22Rv1 (cell line): Measurements from ENCODE around the gene CASK.

Source experiments
- ZFX ChIP-seq: fragments of 450-650 bp; IDR thresholded peaks from 2 replicates; pipeline ENCODE4 v1.6.1; 2017; ENCODE audit warnings: antibody characterized with exemption, borderline replicate concordance
- TF ChIP-seq, protein P1 (sequence below): fragments of 450-650 bp; IDR thresholded peaks from 2 replicates; pipeline ENCODE4 v1.5.1; 2017; ENCODE audit warnings: mild to moderate bottlenecking

DNA sequence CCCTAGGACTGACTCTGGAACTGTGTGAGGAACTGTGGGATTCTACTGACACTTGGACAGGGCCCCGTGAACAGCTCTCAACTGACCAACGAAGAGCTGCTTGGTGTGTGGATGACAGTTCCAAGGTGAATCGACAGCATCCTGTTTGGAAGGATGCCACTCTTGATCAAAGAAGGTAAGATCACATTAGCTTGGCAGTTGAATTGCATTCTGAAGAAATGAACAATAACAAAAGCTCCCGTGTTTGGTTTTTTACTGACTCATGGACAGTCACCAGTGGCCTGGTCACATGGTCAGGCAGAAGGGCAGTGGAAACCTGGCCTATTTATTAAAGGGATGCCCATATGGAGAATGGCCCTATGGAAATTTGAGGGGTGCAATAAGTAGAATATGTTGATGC lies 267.7 kb downstream of the CASK start:
- TF ChIP-seq, protein P1, sequence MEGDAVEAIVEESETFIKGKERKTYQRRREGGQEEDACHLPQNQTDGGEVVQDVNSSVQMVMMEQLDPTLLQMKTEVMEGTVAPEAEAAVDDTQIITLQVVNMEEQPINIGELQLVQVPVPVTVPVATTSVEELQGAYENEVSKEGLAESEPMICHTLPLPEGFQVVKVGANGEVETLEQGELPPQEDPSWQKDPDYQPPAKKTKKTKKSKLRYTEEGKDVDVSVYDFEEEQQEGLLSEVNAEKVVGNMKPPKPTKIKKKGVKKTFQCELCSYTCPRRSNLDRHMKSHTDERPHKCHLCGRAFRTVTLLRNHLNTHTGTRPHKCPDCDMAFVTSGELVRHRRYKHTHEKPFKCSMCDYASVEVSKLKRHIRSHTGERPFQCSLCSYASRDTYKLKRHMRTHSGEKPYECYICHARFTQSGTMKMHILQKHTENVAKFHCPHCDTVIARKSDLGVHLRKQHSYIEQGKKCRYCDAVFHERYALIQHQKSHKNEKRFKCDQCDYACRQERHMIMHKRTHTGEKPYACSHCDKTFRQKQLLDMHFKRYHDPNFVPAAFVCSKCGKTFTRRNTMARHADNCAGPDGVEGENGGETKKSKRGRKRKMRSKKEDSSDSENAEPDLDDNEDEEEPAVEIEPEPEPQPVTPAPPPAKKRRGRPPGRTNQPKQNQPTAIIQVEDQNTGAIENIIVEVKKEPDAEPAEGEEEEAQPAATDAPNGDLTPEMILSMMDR: no peak
- no peak for TF ChIP-seq ZFX
